ENCODE measurements around the gene LPP.

The LPP gene

GRCh38 chr3:188827103-188827502 lies 673.1 kb downstream of the LPP start:
- DNase-seq (ENCODE audit: low read depth): no peak
- no peak overlapping the region for H3K4me3 ChIP-seq (ENCODE audit: low read depth, low read length)

- DNase-seq (ENCODE audit: low read depth): no peak
Observed at GRCh38 chr3:188827576-188827975, 673.6 kb downstream of the LPP start.

GRCh38 chr3:188829130-188829529 lies 675.2 kb downstream of the LPP start:
- no peak for DNase-seq (ENCODE audit: low read depth)
- no peak overlapping the region for H3K4me3 ChIP-seq (ENCODE audit: low read depth, low read length)

More at GRCh38 chr3:188827576-188827975, 673.6 kb downstream of the LPP start:
- no peak overlapping the region for H3K4me3 ChIP-seq (ENCODE audit: low read depth, low read length)

GRCh38 chr3:188829576-188829975 lies 675.6 kb downstream of the LPP start:
- DNase-seq (ENCODE audit: low read depth): no peak
- H3K4me3 ChIP-seq (ENCODE audit: low read depth, low read length): no peak overlapping the region

GRCh38 chr3:188830893-188831292 lies 676.9 kb downstream of the LPP start:
- H3K4me3 ChIP-seq (ENCODE audit: low read depth, low read length): no peak overlapping the region
- DNase-seq (ENCODE audit: low read depth): no peak

- H3K4me3 ChIP-seq (ENCODE audit: low read depth, low read length): no peak overlapping the region
- DNase-seq (ENCODE audit: low read depth): no peak
Observed at GRCh38 chr3:188832146-188832545, 678.2 kb downstream of the LPP start.

- H3K4me3 ChIP-seq (ENCODE audit: low read depth, low read length): no peak overlapping the region
- DNase-seq (ENCODE audit: low read depth): no peak
Observed at GRCh38 chr3:188832961-188833721, 679.2 kb downstream of the LPP start.

- no peak for DNase-seq (ENCODE audit: low read depth)
- no peak overlapping the region for H3K4me3 ChIP-seq (ENCODE audit: low read depth, low read length)
Observed at GRCh38 chr3:188834349-188834748, 680.4 kb downstream of the LPP start.

- DNase-seq (ENCODE audit: low read depth): no peak
- no peak overlapping the region for H3K4me3 ChIP-seq (ENCODE audit: low read depth, low read length)
Observed at GRCh38 chr3:188839187-188839695, 685.3 kb downstream of the LPP start.

GRCh38 chr3:188840290-188840689 lies 686.3 kb downstream of the LPP start:
- no peak overlapping the region for H3K4me3 ChIP-seq (ENCODE audit: low read depth, low read length)
- no peak for DNase-seq (ENCODE audit: low read depth)

GRCh38 chr3:188841906-188842305 lies 687.9 kb downstream of the LPP start:
- H3K4me3 ChIP-seq (ENCODE audit: low read depth, low read length): no peak overlapping the region
- DNase-seq (ENCODE audit: low read depth): no peak

GRCh38 chr3:188842639-188843038 lies 688.7 kb downstream of the LPP start:
- no peak overlapping the region for H3K4me3 ChIP-seq (ENCODE audit: low read depth, low read length)
- no peak for DNase-seq (ENCODE audit: low read depth)

- DNase-seq (ENCODE audit: low read depth): no peak
- no peak overlapping the region for H3K4me3 ChIP-seq (ENCODE audit: low read depth, low read length)
Observed at GRCh38 chr3:188844096-188844495, 690.1 kb downstream of the LPP start.

GRCh38 chr3:188845514-188845913 lies 691.6 kb downstream of the LPP start:
- DNase-seq (ENCODE audit: low read depth): no peak
- no peak overlapping the region for H3K4me3 ChIP-seq (ENCODE audit: low read depth, low read length)

- DNase-seq (ENCODE audit: low read depth): no peak
- H3K4me3 ChIP-seq (ENCODE audit: low read depth, low read length): no peak overlapping the region
Observed at GRCh38 chr3:188848947-188849346, 695.0 kb downstream of the LPP start.

GRCh38 chr3:188853856-188854771 lies 700.2 kb downstream of the LPP start:
- DNase-seq (ENCODE audit: low read depth): peak; percentile 89
- H3K4me3 ChIP-seq (ENCODE audit: low read depth, low read length): no peak overlapping the region

- H3K4me3 ChIP-seq (ENCODE audit: low read depth, low read length): no peak overlapping the region
- DNase-seq (ENCODE audit: low read depth): peak; percentile 68
Observed at GRCh38 chr3:188854772-188855149, 700.8 kb downstream of the LPP start.

- H3K4me3 ChIP-seq (ENCODE audit: low read depth, low read length): no peak overlapping the region
- no peak for DNase-seq (ENCODE audit: low read depth)
Observed at GRCh38 chr3:188855675-188856074, 701.7 kb downstream of the LPP start.

- no peak overlapping the region for H3K4me3 ChIP-seq (ENCODE audit: low read depth, low read length)
- DNase-seq (ENCODE audit: low read depth): no peak
Observed at GRCh38 chr3:188860147-188860546, 706.2 kb downstream of the LPP start.

Measured in skeletal muscle cell (primary cell).